GM12874 (cell line): Measurements from ENCODE around the gene SERPINB8.

Experiments used
- TF ChIP-seq, protein P1 (sequence below): IDR thresholded peaks from 2 replicates; pipeline ENCODE4 v1.5.1; 2011; ENCODE audit warnings: low read depth, mild to moderate bottlenecking, control low read depth, low read length, moderate library complexity; ENCODE audit not compliant: insufficient read depth

SERPINB8 gene

DNA sequence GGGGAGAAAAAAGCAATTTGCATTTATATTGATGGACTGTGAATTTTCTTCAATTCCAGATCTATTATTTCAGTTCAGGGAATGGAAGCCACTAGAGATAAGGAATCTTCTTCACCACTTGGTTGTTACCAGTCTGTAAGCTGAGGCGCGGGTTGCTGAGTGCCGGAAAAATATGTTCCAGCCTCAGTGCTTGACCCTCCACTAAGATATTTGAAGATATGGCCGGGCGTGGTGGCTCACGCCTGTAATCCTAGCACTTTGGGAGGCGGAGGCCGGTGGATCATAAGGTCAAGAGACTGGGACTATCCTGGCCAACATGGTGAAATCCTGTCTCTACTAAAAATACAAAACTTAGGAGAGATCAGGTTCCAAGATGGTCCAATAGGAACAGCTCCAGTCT is 29.9 kb upstream of the SERPINB8 start:
- TF ChIP-seq, protein P1, sequence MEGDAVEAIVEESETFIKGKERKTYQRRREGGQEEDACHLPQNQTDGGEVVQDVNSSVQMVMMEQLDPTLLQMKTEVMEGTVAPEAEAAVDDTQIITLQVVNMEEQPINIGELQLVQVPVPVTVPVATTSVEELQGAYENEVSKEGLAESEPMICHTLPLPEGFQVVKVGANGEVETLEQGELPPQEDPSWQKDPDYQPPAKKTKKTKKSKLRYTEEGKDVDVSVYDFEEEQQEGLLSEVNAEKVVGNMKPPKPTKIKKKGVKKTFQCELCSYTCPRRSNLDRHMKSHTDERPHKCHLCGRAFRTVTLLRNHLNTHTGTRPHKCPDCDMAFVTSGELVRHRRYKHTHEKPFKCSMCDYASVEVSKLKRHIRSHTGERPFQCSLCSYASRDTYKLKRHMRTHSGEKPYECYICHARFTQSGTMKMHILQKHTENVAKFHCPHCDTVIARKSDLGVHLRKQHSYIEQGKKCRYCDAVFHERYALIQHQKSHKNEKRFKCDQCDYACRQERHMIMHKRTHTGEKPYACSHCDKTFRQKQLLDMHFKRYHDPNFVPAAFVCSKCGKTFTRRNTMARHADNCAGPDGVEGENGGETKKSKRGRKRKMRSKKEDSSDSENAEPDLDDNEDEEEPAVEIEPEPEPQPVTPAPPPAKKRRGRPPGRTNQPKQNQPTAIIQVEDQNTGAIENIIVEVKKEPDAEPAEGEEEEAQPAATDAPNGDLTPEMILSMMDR: no peak

DNA sequence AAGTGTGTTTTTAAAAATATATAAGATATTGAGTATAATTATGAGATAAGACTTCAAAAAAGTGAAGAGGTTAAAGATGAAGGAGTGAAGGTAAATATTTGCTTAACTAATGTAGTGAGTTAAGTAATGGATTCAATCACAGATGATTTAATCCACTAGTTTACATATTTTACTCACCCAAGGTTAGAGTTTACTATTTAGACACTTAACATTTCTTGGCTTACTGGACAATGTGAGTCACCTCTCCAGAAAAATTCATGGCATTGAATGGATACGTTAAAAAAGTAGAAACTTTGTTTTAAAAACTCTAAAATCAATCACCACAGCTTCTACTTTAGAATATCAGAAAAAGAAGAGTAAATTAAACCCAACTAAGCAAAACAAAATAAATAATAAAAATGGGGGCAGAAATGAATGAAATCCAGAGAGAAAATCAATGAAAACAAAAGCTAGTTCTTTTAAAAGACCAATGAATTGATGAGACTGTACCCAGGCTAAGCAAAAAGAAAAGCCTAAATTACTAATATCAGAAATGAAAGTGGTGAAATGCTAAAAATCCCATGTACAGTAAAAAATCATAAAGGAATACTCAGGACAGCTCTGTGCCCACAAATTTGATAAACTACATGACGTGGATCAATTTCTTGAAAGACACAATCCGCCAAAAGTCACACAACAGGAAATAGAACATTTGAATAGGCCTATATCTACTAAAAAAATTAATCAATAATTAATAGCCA is 22.7 kb upstream of the SERPINB8 start:
- TF ChIP-seq, protein P1: no peak

DNA sequence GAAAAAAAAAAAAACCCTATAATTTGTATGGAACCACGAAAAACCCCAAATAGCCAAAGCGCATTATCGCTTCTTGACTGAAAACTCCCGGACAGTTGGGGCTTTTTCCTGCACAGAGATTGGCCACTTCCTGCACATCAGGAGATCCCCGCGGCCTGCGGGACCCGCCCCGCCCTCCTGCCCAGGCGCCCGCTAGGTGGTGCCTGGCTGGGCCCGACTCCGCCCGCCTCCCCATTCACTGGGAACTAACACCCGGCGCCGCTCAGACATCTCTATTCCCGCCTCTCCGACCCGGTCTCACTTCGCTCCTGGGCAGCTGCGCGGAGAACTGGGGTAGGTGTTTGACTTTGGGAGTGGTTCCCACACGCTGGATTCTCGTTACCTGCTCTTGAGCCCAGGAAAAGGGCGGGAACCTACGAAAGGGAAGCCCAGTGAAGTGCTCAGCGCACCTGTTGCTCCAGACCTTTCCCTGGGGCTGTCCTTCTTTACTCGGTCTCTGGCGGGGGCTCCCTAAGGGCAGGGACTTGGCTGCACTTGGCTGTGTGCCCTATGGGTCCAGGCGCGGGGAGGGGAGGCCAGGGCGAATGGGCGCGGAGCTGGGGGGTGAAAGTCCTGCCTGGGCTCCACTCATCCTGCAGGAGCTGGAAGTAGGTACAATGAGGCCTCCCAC is 20.7 kb upstream of the SERPINB8 start, which contains the start of gene HMSD:
Gene HMSD, plus strand, starts transcription at position 234 of the 670 bp plus-strand sequence. CDS start 4,155 bp downstream, outside the sequence.
- TF ChIP-seq, protein P1: peak; percentile 68

GRCh38 chr18:63951302-63951705 is 18.6 kb upstream of the SERPINB8 start:
- TF ChIP-seq, protein P1: peak; percentile 29; the same call in 1 of the 2 replicates

DNA sequence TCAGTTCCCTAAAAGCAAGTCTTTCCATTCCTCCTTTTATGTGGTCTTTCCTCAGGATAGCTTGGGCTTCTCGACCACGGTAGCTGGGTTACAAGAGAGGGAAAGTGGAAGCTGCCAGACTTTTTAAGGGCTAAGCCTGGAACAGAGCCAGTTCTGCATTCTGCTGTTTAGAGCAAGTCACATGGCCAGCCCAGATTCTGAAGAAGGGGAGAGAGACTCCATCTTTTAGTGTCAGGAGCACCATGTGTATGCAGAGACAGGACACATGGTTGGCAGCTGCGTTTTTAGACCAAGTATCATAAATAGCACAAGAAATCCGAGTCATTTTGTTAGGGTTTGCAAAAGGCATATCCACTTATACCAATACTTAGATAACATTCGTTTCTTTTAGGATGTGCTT is 16.1 kb upstream of the SERPINB8 start:
- TF ChIP-seq, protein P1: no peak

DNA sequence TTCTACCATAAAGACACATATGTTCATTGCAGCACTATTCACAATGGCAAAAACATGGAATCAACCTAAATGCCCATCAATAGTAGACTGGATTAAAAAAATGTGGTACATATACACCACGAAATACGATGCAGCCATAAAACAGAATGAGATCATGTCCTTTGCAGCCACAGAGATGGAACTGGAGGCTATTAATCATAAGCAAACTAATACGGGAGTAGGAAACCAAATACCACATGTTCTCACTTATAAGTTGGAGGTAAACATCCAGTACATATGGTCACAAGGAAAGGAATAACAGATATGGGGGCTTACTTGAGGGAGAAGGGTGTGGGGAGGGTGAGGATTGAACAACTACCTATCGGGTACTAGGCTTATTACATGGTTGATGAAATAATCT is 13.1 kb upstream of the SERPINB8 start:
- TF ChIP-seq, protein P1: no peak

- TF ChIP-seq, protein P1: no peak
Measured at GRCh38 chr18:63960891-63961290, 9.0 kb upstream of the SERPINB8 start.
